ENCODE results near the gene DOK6.

- TF ChIP-seq, protein P1, sequence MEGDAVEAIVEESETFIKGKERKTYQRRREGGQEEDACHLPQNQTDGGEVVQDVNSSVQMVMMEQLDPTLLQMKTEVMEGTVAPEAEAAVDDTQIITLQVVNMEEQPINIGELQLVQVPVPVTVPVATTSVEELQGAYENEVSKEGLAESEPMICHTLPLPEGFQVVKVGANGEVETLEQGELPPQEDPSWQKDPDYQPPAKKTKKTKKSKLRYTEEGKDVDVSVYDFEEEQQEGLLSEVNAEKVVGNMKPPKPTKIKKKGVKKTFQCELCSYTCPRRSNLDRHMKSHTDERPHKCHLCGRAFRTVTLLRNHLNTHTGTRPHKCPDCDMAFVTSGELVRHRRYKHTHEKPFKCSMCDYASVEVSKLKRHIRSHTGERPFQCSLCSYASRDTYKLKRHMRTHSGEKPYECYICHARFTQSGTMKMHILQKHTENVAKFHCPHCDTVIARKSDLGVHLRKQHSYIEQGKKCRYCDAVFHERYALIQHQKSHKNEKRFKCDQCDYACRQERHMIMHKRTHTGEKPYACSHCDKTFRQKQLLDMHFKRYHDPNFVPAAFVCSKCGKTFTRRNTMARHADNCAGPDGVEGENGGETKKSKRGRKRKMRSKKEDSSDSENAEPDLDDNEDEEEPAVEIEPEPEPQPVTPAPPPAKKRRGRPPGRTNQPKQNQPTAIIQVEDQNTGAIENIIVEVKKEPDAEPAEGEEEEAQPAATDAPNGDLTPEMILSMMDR (IDR thresholded peaks at IDR 0.05) = no peak
- no peak for TF ChIP-seq EZH2 (IDR thresholded peaks at IDR 0.05; ENCODE audit: borderline replicate concordance, insufficient read depth, low read depth, low read length, poor library complexity, severe bottlenecking)
These were observed 33.6 kb upstream of the DOK6 start for GRCh38 chr18:69367104-69367503.

Measured in B cell (primary cell).